ENCODE results near the gene TIAM1.

The TIAM1 gene, protein sequence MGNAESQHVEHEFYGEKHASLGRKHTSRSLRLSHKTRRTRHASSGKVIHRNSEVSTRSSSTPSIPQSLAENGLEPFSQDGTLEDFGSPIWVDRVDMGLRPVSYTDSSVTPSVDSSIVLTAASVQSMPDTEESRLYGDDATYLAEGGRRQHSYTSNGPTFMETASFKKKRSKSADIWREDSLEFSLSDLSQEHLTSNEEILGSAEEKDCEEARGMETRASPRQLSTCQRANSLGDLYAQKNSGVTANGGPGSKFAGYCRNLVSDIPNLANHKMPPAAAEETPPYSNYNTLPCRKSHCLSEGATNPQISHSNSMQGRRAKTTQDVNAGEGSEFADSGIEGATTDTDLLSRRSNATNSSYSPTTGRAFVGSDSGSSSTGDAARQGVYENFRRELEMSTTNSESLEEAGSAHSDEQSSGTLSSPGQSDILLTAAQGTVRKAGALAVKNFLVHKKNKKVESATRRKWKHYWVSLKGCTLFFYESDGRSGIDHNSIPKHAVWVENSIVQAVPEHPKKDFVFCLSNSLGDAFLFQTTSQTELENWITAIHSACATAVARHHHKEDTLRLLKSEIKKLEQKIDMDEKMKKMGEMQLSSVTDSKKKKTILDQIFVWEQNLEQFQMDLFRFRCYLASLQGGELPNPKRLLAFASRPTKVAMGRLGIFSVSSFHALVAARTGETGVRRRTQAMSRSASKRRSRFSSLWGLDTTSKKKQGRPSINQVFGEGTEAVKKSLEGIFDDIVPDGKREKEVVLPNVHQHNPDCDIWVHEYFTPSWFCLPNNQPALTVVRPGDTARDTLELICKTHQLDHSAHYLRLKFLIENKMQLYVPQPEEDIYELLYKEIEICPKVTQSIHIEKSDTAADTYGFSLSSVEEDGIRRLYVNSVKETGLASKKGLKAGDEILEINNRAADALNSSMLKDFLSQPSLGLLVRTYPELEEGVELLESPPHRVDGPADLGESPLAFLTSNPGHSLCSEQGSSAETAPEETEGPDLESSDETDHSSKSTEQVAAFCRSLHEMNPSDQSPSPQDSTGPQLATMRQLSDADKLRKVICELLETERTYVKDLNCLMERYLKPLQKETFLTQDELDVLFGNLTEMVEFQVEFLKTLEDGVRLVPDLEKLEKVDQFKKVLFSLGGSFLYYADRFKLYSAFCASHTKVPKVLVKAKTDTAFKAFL (N-terminal part only)

DNA sequence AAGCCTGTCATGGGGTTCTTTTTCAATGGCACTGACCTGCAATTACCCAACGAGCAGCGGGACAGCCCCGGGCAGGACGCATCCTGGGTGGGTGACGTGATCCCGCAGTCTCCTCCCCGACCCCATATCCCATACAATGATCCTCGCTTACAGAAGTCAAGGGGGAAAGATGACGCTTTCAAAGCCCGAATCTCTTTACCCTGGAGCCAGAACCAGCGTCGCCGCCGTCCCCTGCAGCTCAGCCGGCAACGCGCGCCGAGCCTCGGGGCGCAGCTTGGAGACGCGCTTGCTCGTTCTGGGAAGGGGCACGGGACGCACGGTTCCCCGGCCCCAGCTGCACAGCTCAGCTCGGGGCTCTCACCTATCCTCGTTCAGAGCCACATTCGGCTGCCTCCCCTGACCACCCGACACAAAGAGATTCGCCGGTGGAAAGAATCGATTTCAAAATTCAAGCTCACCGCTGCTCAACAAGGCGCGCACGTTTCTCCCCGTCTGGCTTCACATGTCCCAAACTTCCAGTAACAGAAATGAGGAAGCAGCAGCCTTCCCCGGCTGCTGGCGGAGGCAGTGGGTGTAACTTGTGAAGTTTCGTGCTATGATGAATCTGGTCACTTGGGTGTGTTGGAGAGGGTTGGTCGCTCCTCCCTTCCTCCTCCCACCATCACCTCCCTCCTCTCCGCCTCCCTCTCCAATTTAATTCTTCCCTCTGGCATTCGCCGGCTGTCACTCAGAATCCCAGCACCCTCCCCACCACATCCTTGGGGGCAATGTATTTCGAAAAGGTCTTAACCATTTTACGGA is at the start of gene TIAM1:
Gene TIAM1, minus strand, starts transcription at position 582 of the 801 bp plus-strand sequence. CDS start 77,289 bp downstream, outside the sequence.
- DNase-seq: peak in 50 of 58 donors; percentile 13 to 72 (median 41)

DNA sequence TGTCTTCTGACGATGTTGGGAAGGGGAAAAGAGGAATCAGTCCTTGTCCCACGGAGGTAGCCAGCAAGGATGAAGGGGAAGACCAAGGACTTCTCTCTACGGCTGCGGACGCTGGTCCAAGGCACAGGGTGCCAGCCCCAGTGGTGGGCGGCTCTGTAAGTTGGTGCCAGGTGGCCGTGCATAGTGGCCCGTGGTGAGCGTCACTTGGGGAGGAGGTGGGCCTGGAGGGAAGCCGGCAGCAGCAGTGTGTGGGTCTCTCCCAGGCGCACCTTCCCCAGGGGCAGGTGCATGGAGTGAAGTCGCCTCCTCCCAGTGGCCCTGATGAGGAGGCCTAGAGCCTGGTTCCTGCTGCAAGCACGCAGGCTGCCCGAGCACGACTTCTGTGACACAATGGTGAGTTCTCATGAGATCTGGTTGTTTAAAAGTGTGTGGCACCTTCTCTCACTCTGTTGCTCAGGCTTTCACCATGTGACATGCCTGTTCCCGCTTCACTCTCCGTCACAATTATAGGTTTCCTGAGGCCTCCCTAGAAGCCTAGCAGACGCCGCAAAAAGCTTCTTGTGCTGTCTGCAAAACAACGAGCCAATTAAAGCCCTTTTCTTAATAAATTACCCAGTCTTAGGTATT is 43.6 kb upstream of the TIAM1 start:
- DNase-seq: no peak

DNA sequence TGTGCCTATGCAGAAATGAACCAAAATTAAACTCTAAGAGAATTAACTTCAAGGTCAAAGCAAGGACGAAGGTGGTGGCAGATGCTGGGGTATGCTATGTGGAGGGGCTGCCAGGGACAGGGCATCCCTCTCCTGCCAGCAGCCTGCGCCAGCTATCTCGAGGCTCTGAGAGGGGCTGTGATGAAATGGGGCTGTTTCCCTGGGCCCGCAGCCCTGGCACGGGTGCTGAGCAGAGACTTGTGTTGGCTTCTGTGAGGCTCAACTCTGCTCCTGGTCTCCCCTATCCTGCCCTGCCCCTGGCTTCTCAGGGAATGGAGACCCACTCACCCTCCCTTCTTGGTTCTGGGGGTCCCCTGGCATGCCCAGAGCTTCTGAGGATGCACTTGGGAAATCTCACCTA is 41.9 kb upstream of the TIAM1 start:
- DNase-seq: no peak

DNA sequence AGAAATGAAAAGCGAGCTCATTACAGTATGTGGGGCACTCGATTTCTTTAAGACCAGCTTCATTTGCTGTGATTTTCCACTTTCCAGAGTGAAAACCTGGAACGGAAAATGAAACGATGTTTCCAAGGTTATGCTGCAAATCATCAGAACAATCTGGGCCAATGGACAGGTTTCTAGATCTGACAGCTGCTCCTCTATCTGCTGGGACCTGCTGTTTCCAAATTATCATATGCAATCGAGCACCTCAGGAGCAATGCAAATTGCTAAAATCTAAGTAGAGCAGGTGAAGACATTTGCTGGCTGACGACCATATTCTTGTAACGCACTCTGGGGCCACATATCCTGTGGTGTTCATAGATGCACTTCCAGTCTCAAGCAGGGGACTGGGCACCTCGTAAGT is 39.7 kb upstream of the TIAM1 start:
- DNase-seq: no peak

DNA sequence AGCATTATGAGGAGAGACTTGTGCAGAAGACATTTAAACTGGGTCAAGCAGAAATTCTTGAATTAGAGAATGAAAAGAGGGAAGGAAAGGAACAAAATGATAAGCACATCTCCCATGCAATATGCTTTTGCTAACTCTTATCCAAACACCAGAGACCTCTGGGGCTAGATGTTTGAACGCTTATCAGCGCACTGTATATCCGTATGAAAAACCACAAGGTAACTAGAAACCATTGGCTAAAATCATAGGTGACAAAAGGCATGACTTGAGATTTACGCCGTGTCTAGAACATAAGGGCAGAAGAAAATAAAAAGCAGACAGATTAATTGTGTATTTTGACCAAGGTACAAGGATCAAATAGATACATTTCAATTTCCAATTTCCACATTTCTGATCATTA is 38.0 kb upstream of the TIAM1 start:
- no peak for DNase-seq

DNA sequence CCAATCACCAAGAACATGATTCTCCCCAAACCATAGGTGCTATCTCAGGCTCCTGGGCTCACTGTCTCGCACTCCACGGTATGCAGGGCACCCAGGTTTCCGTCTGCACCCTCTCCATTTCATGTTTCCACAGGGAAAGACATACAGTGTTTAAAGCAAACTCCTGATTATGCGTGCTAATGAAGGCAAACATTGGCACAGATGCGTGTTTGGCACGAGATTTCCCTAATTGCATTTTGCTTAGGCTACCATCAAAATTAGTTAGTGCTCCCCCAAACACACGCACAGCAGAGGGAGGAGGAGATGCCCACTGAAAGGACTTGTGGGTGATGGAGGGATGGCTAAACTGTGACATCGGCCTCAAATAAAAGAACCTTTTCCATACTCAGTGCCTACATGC is 32.2 kb upstream of the TIAM1 start:
- no peak for DNase-seq

DNA sequence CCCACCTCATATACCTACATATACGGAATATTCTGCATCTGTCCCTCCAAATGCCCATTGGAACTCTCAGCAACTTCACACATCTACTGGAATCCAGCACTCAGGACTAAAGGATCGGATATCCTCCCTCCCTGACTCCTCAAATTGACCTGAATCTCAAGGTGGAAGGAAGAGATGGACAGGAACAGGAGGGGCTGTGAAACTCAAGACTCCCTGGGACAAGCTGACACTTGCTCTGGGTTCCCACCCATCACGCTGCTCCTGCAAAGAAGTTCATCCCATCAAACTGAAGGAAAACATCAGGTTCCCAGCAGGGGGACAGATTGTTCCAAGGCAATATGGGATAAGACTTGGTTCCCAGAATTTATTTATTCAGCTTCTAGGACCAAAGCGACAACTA is 30.3 kb upstream of the TIAM1 start:
- no peak for DNase-seq

DNA sequence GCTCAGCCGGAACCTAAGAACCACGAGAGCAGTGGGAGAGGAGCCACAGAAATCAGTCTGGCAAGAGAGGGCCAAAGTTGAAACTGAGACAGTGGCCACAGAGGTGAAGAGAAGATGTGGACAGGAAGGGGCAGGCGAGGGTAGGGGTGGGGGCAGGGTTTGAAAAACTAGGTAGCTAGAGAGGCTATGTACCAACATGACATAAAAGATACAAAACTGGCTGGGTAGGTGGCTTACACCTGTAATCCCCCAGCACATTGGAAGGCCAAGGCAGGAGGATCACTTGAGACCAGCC is 28.4 kb upstream of the TIAM1 start:
- no peak for DNase-seq

DNA sequence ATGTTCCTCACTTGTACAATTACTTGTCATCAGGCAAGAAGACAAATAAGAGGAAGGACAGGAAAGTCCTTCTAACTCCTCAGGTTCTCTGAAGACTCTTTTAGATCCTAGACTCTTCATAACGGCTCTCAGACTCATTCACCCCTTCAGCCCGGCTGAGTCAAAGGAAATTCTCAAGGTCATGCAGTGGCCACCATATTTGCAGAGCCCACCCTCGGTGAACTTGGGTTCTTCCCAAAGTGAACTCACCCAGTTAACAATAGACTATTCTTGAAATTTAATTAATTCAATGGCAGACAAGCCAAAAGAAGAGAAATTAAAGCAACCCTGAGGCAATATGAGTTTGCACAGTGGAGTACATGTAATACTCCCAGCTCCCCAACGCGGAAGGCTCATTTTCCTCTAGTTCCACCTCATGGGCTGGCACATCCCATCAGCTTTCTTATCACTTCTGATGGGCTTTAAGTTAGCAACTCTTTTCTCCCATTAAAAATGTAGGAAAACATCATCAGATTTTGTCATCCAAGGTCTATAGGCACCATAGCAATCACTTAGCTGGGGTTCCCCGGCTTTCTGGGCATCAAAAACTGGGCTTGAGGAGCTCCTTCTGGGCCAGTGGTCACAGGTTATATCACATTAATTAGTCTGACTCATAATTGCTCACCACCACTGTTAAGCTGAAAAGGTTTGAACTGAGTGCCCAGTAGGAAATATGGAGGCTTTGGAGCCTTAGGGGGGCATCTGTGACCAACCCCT is 27.8 kb upstream of the TIAM1 start:
- DNase-seq: no peak

DNA sequence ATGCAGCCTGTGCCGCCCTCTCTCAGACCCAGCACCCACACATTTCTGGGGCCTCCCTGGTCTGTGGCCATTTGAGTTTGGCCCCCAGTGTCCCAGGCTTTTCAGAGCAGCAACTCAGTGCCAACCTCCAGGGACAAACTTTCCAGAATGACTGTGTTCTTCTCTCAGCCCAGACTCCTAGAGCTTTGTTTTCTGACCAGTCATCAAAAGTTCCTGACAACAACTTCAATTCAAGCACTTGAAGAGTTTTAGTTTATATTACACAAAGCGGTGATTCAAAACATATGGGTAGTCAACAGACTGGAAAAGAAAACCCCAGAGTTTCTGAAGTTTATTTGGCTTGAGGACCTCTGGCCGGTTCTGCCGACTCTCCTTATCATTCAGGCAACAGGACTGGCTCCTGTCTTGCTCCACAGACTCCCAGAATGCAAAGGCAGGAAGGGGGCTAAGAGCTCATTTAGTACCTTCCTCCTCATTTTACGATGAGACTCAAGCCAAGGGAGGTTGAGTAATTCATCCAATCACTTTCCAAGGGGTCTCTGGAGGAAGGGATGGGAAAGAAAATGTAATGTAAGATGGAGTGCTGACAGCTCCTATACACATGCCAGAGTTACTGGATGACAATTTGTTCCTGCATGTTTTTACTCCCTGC is 27.0 kb upstream of the TIAM1 start:
- peak in 3 of 58 donors; percentile 20 to 27 (median 27) for DNase-seq

DNA sequence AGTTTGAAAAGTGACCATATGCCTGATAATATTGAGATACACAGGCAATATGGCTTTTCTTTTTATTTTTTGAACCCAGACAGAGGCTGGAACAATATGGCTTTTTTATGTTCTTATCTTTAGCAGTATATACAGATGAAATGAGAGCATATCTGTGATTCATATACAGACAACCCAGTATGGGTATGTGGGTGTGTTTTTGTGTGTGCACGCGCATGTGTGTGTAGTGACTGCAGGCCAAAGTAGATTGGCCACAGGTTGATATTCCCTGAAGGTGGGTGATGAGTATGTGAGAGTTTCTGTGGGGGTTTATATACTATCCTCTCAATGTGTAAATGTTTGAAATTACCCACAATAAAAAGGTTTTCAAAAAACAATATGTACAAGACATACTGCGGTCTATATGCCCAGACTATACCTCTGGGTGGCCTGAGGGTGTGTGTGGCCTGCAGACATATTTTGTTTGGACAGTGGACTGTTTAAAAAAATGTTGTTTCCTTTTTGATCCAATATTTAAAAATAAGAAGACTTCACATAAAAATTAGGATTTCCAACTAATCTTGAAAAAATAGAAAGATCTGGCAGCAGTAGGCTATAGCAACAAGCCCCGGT is 26.3 kb upstream of the TIAM1 start:
- DNase-seq: no peak

DNA sequence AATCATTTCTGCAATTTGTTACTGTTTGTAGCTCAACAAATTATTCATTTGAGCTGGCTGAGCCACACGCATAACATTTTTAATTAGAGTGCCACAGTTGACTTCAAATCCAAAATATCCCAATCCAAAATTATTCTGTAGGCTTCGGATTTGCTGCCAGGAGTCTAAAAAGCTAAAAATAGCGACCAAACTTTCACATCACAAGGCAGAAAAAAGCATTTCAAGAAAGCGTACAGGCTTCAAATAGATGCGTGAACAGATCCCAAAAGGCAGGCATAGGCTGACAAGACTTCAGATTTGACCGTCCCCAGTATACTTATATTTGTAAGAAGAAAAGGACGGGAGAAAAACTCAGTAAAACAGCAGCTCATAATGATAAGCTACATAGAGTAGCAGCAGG is 24.3 kb upstream of the TIAM1 start:
- DNase-seq: peak in 1 of 58 donors; percentile 8

DNA sequence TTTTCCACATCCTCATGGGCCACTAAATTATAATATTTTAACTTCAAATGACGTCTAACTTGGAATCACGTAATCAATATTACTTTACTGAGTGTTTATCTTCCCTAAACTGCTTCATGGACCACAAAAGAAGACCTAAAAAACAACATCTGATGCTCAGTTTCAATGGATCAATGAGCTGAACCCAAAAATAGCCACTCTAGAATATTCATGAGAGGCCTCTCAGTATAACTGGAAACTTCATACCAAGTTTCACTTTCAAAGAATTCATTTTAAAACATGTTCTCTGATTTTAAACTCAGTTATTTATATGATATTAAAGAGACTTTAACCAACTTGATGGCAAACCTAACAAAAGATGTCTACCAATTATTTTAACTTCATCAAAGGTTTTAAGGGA is 23.7 kb upstream of the TIAM1 start:
- no peak for DNase-seq

DNA sequence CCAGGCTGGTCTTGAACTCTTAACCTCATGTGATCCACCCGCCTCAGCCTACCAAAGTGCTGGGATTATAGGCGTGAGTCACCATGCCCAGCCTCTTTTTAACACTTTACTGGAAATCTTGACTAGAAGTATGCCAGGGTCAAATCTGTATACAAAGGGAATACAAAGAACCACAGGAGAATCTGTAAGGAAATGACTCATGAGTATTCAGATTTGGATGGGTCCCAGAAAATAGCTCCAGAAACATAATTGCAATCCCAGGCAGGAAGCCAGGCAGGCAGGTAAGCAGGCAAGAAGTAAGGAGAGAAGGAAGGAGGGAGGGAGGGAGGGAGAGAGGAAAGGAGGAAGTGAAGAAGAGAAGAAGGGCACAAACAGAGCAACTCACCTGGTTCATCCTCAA is 22.8 kb upstream of the TIAM1 start:
- DNase-seq: no peak

DNA sequence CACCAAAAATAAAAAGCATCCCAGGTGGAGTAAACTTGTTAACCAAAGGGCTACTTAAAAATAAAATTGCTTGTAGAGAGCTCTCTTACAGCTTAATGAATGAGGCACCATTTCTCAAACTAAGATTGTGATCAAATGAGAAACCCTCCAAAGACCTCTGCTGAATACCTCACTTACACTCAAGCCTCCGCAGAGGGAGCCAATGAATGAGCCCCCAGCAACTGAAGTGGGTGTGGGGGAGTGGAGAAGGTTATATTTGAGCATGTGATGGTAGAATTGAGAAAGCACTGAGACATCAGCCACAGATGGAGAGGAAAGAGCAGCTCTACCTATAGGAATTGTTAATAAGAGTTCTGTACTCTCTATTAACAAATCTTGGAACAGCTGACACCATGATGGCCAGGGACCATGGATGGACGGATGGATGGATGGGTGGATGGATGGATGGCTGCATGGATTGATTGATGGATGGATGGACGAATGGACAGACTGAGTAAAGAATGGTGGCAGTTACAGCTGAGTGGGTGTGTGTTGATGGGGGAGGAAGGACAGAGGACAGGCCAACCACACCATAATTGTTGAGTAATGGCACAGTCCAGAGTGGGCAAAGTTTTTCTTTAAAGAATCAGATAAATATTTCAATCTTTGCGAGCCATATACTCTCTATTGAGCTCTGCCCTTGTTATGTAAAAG is 20.3 kb upstream of the TIAM1 start:
- DNase-seq: no peak

DNA sequence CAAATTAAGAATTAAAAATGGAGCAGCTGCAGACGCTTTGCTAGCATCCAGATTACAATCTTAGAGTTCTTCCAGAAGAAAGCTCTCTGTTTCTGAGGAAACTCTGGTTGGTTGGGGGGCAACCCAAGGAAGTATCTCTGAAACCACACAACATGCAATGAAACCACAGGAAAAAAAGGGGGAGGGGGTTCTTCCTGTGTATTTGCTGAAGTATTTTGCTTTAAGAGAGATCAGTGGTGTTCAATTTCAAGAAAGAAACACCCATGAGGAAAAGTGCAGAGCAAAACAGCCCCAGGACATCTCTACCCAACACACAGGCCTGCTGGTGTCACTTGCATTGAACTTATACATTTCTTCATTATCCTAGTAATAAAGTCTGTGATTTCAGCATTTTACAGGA is 19.7 kb upstream of the TIAM1 start:
- no peak for DNase-seq

DNA sequence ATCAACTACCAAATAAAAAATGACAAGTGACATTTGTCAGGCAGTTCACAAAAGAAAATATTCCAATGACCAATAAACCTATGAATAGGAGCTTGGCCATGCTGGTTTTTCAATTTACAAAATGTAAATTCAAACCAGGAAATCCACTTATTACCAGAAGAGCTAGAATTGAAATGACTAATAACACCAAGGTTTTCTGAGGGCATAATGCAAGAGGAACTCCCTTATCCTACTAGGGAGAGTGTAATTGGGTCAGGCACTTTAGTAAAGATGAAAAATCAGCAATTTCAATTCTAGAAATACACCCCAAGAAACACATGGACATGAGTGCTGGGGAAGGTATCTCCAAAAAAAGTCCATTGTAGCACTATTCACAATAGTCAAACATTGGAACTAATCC is 16.7 kb upstream of the TIAM1 start:
- DNase-seq: no peak

DNA sequence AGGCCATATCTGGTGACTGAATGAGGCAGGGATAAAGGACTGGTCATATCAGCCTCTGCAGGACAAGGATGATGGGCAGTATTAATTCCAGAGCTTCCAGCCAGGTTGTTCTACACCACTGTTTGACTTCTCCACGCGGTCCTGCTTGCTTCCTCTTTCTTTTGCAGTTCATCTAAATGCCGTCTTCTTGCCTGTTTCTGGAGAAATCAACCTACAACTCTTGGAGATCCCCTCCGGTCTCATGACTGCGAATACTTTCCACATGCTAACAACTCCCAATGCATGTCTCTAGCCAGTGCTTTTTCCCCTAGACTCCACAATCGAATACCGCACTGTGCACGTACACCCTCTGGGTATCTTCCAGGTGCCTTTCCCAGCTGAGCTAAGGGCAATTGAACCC is 14.1 kb upstream of the TIAM1 start:
- no peak for DNase-seq
